Keratinocyte (primary cell): ENCODE measurements around the gene IL11. TPM values are rescaled to one million over a fixed set of nuclear protein-coding genes. Genes with fewer than 3 reads are reported as not detected.

Source experiments
- DNase-seq: peaks from one replicate; pipeline ENCODE4 v3.0.0-alpha.2; 2011; ENCODE audit warnings: low read depth, missing footprints, low spot score
- FAIRE-seq: peaks from 2 replicates; lab custom pipeline; 2011; peaks lifted over from hg19 to GRCh38; lab: Jason Lieb, UNC
- H2AFZ ChIP-seq: 2 replicates; pipeline ENCODE4 v1.6.0; 2012; ENCODE audit warnings: low read length, control low read depth, inconsistent platforms; ENCODE audit not compliant: control insufficient read depth
- H3K27ac ChIP-seq: 2 replicates; pipeline ENCODE4 v1.5.1; 2011; ENCODE audit warnings: low read length; ENCODE audit not compliant: control insufficient read depth, insufficient read depth
- H3K27me3 ChIP-seq: 3 replicates; pipeline ENCODE4 v1.6.0; 2011; ENCODE audit warnings: low read length; ENCODE audit not compliant: control insufficient read depth, insufficient read depth; ENCODE audit errors: extremely low read depth
- H3K36me3 ChIP-seq, 2 experiments: 2 replicates in 1 of 2; 3 replicates in 1 of 2; pipeline ENCODE4 v1.5.1; 2011; ENCODE audit warnings: low read length in 2 of 2, mild to moderate bottlenecking in 1 of 2; ENCODE audit not compliant: control insufficient read depth in 2 of 2, insufficient read depth in 2 of 2; ENCODE audit errors: extremely low read depth in 1 of 2
- H3K4me1 ChIP-seq: 3 replicates; pipeline ENCODE4 v1.5.1; 2011; ENCODE audit warnings: low read length; ENCODE audit not compliant: control insufficient read depth, insufficient read depth; ENCODE audit errors: extremely low read depth
- H3K4me2 ChIP-seq: 3 replicates; pipeline ENCODE4 v1.6.0; 2011; ENCODE audit warnings: low read depth, low read length; ENCODE audit not compliant: control insufficient read depth, insufficient read depth; ENCODE audit errors: extremely low read depth
- H3K4me3 ChIP-seq, 3 experiments: fragments of 200-600 bp in 1 of 3; sonication (generic) in 1 of 3; 2 replicates in 2 of 3; 3 replicates in 1 of 3; pipeline ENCODE4 v1.5.1; 2011 to 2016; ENCODE audit warnings: low read length in 3 of 3, mild to moderate bottlenecking in 3 of 3, control low read depth in 2 of 3, inconsistent platforms in 1 of 3, low read depth in 1 of 3, mixed read lengths in 1 of 3, mixed run types in 1 of 3, moderate library complexity in 1 of 3; ENCODE audit not compliant: control insufficient read depth in 2 of 3, insufficient read depth in 2 of 3; ENCODE audit errors: extremely low read depth in 1 of 3
- H3K79me2 ChIP-seq: 2 replicates; pipeline ENCODE4 v1.6.0; 2012; ENCODE audit warnings: low read length; ENCODE audit not compliant: control insufficient read depth, insufficient read depth
- H3K9ac ChIP-seq: 3 replicates; pipeline ENCODE4 v1.6.0; 2011; ENCODE audit warnings: low read length; ENCODE audit not compliant: control insufficient read depth, insufficient read depth; ENCODE audit errors: extremely low read depth
- H3K9me1 ChIP-seq: 3 replicates; pipeline ENCODE4 v1.6.0; 2011; ENCODE audit warnings: low read length; ENCODE audit not compliant: control insufficient read depth, insufficient read depth; ENCODE audit errors: extremely low read depth
- H3K9me3 ChIP-seq: 2 replicates; pipeline ENCODE4 v1.5.1; 2012; ENCODE audit warnings: low read depth, low read length; ENCODE audit not compliant: control insufficient read depth
- H4K20me1 ChIP-seq: 3 replicates; pipeline ENCODE4 v1.6.0; 2011; ENCODE audit warnings: low read length; ENCODE audit not compliant: control insufficient read depth, insufficient read depth; ENCODE audit errors: extremely low read depth
- CTCF ChIP-seq, 3 experiments: IDR thresholded peaks in 1 of 3; conservative IDR thresholded peaks in 1 of 3; optimal IDR thresholded peaks in 1 of 3; 2 replicates in 2 of 3; 3 replicates in 1 of 3; pipeline versions ENCODE3 to v1.5.1; 2011; ENCODE audit warnings: low read length in 3 of 3, mild to moderate bottlenecking in 3 of 3, moderate library complexity in 2 of 3, control low read depth in 1 of 3, inconsistent platforms in 1 of 3; ENCODE audit not compliant: insufficient read depth in 2 of 3; ENCODE audit errors: extremely low read depth in 1 of 3
- EZH2 ChIP-seq: IDR thresholded peaks from one replicate; pipeline ENCODE4 v1.6.1; 2012; ENCODE audit warnings: inconsistent platforms, mild to moderate bottlenecking, low read length, moderate library complexity
- dilution Hi-C: fragments of 300-500 bp; cut with MboI; formaldehyde crosslinking; loops from one replicate; pipeline ENCODE4 v1.7.0; 2020; ENCODE audit warnings: low sequenced_read_pairs; ENCODE audit not compliant: extremely low pct_ligation_motif_present
- polyA plus RNA-seq, 5 experiments: library from polyadenylated mRNA; depleted of rRNA in 3 of 5; stranded (reverse) in 3 of 5; stranded (forward) in 1 of 5; unstranded in 1 of 5; fragments of >200 nt; gene quantifications; 1 replicate in 1 of 5; 2 replicates in 3 of 5; 3 replicates in 1 of 5; pipeline versions ENCODE4 v1.2.1 to v1.2.3, GENCODE V29; 2011 to 2012; ENCODE audit warnings: missing spikeins in 2 of 5, low read depth in 1 of 5, low replicate concordance in 1 of 5

IL11 gene
- polyA plus RNA-seq, 1 donor (not counting 4 experiments of a cell fraction or from before 2014, with no cell fraction given), result 2.2 TPM

- no peak within 1 kb of the TSS for H3K27ac ChIP-seq
- H3K27me3 ChIP-seq, result peaks cover 12% of the 10 kb centered on the region
- H3K9ac ChIP-seq, result no peak within 1 kb of the TSS
- FAIRE-seq (no peak), DNase-seq (no peak)
- H4K20me1 ChIP-seq, result no peaks in the 10 kb centered on the region
- no peak within 1 kb of the TSS for H3K4me2 ChIP-seq
- dilution Hi-C loops, result no loop called here
- no peak within 1 kb of the TSS for H2AFZ ChIP-seq
- no peaks in the 10 kb centered on the region for H3K9me1 ChIP-seq
- no peaks in the 10 kb centered on the region for H3K9me3 ChIP-seq
- no peak within 1 kb of the TSS for H3K4me3 ChIP-seq
- TF ChIP-seq EZH2 (no peak), CTCF (optimal IDR thresholded peaks at IDR 0.05 in 1 of 3, IDR thresholded peaks at IDR 0.05 in 1 of 3, conservative IDR thresholded peaks at IDR 0.05 in 1 of 3; ENCODE audit: extremely low read depth in 1 of 3, insufficient read depth in 2 of 3, low read length in 3 of 3) (no peak)
- H3K79me2 ChIP-seq, result no peaks in the 10 kb centered on the region
- no peaks in the 10 kb centered on the region for H3K36me3 ChIP-seq
- no peaks in the 10 kb centered on the region for H3K4me1 ChIP-seq
Observed at GRCh38 chr19:55325172-55325571, 45.1 kb downstream of the IL11 start, which contains the start of gene TMEM150B. Gene TMEM150B (minus strand): TSS chr19:55325341. CDS start chr19:55321036, 4,305 bp downstream.

- Histone ChIP-seq H3K9ac (no peak overlapping the region), H3K36me3 (no peaks in the 10 kb centered on the region), H3K4me2 (no peak overlapping the region), H2AFZ (no peak overlapping the region), H3K4me3 (no peak overlapping the region), H4K20me1 (no peaks in the 10 kb centered on the region), H3K4me1 (no peaks in the 10 kb centered on the region), H3K9me1 (no peaks in the 10 kb centered on the region), H3K27ac (no peak overlapping the region), H3K9me3 (no peaks in the 10 kb centered on the region), H3K79me2 (no peaks in the 10 kb centered on the region), H3K27me3 (peaks cover 17% of the 10 kb centered on the region)
- dilution Hi-C loops, result no loop called here
- DNase-seq, result no peak
- FAIRE-seq, result no peak
- TF ChIP-seq EZH2 (no peak), CTCF (optimal IDR thresholded peaks at IDR 0.05 in 1 of 3, IDR thresholded peaks at IDR 0.05 in 1 of 3, conservative IDR thresholded peaks at IDR 0.05 in 1 of 3; ENCODE audit: extremely low read depth in 1 of 3, insufficient read depth in 2 of 3, low read length in 3 of 3) (no peak)
Observed at GRCh38 chr19:55324662-55325061, 45.6 kb downstream of the IL11 start.
